GM19328 (cell line): ENCODE results near the gene AR.

ENCODE experiments used
- ATAC-seq: cut with Tn5 transposase; IDR thresholded peaks from one replicate; pipeline ENCODE4 v1.9.1; 2021; ENCODE audit warnings: mild to moderate bottlenecking, moderate library complexity; ENCODE audit not compliant: unreplicated experiment

Gene AR

DNA sequence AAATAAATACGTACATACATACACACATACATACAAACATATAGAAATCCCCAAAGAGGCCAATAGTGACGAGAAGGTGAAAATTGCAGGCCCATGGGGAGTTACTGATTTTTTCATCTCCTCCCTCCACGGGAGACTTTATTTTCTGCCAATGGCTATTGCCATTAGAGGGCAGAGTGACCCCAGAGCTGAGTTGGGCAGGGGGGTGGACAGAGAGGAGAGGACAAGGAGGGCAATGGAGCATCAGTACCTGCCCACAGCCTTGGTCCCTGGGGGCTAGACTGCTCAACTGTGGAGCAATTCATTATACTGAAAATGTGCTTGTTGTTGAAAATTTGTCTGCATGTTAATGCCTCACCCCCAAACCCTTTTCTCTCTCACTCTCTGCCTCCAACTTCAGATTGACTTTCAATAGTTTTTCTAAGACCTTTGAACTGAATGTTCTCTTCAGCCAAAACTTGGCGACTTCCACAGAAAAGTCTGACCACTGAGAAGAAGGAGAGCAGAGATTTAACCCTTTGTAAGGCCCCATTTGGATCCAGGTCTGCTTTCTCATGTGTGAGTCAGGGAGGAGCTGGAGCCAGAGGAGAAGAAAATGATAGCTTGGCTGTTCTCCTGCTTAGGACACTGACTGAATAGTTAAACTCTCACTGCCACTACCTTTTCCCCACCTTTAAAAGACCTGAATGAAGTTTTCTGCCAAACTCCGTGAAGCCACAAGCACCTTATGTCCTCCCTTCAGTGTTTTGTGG lies 180.7 kb downstream of the AR start:
- ATAC-seq, result no peak

DNA sequence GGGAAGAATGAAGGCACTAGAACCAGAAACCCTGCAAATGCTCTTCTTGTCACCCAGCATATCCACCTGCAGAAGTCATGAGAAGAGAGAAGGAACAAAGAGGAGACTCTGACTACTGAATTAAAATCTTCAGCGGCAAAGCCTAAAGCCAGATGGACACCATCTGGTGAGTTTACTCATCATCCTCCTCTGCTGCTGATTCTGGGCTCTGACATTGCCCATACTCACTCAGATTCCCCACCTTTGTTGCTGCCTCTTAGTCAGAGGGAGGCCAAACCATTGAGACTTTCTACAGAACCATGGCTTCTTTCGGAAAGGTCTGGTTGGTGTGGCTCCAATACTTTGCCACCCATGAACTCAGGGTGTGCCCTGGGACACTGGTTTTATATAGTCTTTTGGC lies 181.7 kb downstream of the AR start:
- no peak for ATAC-seq

DNA sequence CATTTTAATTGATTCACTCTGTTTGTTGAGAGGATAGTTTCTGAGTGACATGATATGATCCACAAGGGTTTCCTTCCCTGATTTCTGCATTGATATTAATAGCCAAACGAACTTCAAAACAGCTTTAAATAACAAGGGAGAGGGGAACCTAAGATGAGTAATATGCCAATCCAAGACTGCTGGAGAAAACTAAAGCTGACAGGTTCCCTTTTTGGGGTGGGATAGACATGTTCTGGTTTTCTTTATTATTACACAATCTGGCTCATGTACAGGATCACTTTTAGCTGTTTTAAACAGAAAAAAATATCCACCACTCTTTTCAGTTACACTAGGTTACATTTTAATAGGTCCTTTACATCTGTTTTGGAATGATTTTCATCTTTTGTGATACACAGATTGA lies 182.2 kb downstream of the AR start:
- no peak for ATAC-seq

DNA sequence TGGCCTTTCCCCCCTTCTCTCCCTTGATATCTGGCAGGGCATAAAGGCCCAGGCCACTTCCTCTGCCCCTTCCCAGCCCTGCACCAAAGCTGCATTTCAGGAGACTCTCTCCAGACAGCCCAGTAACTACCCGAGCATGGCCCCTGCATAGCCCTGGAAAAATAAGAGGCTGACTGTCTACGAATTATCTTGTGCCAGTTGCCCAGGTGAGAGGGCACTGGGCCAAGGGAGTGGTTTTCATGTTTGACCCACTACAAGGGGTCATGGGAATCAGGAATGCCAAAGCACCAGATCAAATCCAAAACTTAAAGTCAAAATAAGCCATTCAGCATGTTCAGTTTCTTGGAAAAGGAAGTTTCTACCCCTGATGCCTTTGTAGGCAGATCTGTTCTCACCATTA lies 183.8 kb downstream of the AR start:
- ATAC-seq, result no peak

DNA sequence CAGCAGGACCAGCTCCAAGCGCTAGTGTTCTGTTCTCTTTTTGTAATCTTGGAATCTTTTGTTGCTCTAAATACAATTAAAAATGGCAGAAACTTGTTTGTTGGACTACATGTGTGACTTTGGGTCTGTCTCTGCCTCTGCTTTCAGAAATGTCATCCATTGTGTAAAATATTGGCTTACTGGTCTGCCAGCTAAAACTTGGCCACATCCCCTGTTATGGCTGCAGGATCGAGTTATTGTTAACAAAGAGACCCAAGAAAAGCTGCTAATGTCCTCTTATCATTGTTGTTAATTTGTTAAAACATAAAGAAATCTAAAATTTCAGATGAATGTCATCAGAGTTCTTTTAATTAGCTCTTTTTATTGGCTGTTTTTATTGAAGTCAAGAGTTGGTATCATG lies 186.5 kb downstream of the AR start:
- ATAC-seq, result no peak

DNA sequence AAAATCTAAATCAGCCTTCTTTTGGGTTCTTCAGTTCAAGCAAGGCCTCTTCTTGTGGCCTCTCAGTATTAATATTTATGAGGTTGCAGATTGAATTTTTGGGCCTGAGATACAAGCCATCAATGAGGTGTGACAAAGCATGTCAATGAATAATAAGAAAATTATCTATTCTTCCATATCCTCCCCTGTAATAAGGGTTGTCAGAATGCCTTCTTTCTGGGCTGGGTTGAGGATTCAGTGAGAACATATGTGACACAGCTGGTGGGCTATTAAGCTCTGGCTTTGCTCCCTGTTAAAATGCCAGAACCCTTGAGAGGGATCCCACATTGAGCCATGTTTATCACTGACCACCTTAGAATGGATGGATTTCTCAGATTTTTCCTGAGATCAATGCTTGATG lies 187.2 kb downstream of the AR start:
- ATAC-seq, result no peak

DNA sequence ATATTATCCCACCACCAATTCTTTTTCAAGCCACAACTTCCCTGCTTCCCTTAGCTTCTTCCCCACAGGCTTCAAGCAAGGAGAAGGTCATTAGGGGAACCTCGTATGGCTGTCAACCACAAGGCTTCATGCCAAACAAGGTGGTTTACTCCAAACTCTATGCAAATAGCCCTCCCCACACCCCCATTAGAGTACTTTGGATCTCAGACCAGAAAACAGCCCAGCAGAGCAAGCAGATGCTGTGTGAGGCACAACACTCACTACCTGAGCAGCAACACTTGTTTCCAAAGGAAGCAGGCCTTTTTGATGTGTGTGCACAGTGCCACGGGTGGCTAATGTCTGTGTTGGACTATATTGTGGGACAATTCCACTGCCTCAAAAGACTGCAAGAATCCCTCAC lies 189.0 kb downstream of the AR start:
- ATAC-seq, result no peak

DNA sequence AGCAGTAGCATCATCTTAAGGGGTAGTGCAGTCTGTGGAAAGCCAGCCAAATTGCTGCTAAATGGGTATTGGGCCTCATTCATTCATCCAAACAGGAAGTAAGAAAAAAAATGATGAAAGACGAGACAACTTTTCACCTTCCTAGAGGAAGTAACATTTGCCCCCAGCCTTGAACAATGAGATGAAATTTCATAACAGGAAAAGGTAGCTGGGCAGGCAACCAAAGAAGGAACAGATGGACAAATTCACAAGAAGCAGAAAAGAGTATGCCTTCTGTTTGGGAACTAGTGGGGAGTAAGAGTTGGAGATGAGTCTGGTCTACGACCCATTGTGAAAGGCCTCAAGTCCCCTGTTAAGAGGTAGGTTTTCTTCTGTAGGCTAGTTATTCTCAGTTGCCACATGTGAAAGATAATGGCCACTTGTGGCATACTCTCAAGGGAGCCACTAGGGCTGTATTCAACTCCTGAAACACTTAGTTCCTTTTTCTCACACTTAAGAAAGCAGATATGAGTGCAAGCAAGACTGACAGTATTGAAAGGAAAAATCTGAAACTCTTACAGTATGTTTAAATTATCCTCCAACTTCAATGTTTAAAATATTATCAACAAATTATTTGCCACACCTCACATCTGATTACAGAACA lies 190.4 kb downstream of the AR start:
- ATAC-seq, result no peak

DNA sequence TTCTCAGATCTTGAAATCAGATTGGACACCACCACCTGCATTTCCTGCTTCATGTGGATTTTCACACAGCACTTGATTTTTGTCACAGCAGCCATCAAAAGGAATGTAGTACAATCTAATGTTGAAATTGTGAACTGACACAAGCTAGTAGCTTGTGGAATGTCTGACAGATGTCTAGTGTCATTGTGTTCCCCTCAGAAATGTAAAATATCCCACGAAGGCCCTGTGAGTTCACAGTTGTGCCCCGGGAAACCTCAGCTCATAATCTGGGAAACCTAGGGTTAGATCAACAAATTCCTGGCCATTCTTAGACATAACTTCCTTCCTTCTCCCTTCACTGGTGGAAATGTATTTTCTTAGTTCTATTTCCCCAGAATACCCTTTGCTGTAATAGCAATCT lies 205.7 kb downstream of the AR start:
- no peak for ATAC-seq

DNA sequence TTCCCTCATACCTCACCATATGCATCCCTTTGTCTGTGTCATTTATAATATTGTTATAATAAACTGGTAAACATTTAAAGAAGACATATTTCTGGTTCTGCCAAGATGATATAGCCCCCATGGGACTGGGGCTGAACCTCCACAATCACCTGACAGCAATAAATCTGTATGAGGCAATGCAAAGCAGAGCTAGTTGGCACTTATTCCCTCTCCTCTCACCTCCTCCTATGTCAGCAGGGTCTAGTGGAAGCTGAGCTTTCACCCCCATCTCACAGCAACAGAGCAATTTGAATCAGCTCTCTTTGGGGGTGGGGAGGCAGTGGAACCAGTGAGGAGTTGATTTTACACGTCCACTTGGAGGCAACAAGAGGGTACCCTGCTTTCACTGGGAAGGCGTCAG lies 206.9 kb downstream of the AR start:
- no peak for ATAC-seq

DNA sequence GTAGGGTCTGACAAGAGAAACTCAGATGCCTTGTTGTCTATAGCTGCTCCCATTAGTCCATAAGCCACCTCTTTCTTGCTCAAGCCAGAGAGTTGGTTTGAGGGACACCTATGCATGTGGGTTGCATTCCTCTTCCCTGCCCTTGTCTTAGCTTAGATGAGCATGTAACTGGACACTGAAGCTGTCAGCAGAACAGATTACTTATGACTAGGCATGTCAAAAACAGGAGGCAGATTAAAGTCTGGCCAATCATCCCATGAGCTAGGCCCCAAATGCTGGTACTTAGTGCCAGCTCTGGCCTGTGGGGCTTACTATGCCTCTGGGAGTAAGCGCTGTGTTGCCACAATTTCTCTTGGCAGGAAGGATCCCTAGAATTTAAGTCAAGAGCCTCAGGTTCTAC lies 215.2 kb downstream of the AR start:
- ATAC-seq, result no peak

DNA sequence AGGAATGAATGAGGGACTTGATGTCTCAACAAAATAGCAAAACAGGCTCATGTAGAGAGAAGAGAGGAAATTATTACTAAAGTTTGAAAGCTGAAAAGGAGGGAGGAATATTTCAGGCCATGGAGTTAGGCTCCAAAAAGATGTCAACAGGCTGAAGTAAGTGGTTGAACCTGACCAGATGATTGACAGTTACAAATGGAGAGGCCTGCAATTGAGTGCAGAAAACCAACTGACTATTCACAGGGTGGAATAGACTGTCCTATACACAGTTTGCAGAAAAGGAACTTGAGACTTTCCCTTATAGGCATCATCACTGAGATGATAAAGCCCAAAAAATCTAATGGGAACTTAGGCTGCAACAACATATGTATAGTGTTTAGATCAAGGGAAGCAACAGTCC lies 233.3 kb downstream of the AR start:
- ATAC-seq, result no peak

DNA sequence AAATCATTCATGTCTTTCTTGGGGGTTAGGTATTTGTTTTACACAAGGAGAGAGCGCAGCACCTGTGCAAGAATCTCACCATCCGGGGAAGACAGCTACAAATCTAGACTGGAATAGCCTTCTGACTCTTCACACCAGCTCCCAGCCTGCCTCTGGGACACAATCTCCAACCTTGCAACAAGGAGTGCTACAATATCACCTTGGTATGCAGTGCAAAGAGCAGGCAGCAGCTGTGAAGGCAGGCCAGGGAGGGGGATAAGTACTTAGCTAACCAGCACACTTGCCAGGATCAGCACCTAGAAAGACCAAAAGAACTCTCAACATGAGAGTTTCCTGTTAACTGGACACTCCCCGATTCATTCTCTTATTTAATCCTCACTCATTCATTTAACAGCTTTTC lies 235.3 kb downstream of the AR start:
- ATAC-seq, result no peak
